B cell (primary cell): ENCODE measurements around the gene GPER1. TPM values are rescaled to one million over a fixed set of nuclear protein-coding genes. Genes with fewer than 3 reads are reported as not detected.

Source experiments
- ATAC-seq: fragments of 200-7000 bp; cut with Tn5 transposase; one replicate; pipeline ENCODE4 v1.10.0; 2021; ENCODE audit warnings: low read depth, mild to moderate bottlenecking, moderate number of reproducible peaks, moderate library complexity
- CTCF ChIA-PET: fragments of 350-600 bp; sonication (Branson Sonifier 250); formaldehyde crosslinking; loops from one replicate; lab custom pipeline; 2021; ENCODE audit warnings: antibody characterized with exemption, inconsistent platforms; lab: Charles Lee
- POLR2A ChIA-PET: fragments of 350-600 bp; sonication (Branson Sonifier 250); formaldehyde crosslinking; loops from one replicate; lab custom pipeline; 2021; ENCODE audit warnings: antibody characterized with exemption; lab: Charles Lee
- DNase-seq: peaks from one replicate; pipeline ENCODE4 v3.0.0; 2013
- H2AFZ ChIP-seq: 2 replicates; pipeline ENCODE4 v1.6.1; 2012; ENCODE audit warnings: mild to moderate bottlenecking, low read depth, low read length; ENCODE audit not compliant: insufficient read depth, poor library complexity, severe bottlenecking
- H3K27ac ChIP-seq, 2 donors: 1 replicate in 1 of 2; 2 replicates in 1 of 2; pipeline ENCODE4 v1.5.1; 2012 to 2013; ENCODE audit warnings: low read length in 2 of 2, mild to moderate bottlenecking in 2 of 2, moderate library complexity in 1 of 2
- H3K27me3 ChIP-seq, 4 experiments: fragments of 200-600 bp in 1 of 4; sonication (generic) in 1 of 4; replicated peaks in 1 of 4; 1 replicate in 2 of 4; 2 replicates in 2 of 4; pipeline versions ENCODE4 v1.6.1 to v1.7.0; 2013 to 2016; ENCODE audit warnings: low read length in 3 of 4, mild to moderate bottlenecking in 2 of 4, mixed read lengths in 1 of 4, moderate library complexity in 1 of 4; ENCODE audit not compliant: insufficient read depth in 4 of 4, control insufficient read depth in 3 of 4; ENCODE audit errors: control extremely low read depth in 1 of 4
- H3K36me3 ChIP-seq, 2 experiments: replicated peaks in 1 of 2; 1 replicate in 1 of 2; 2 replicates in 1 of 2; pipeline versions ENCODE4 v1.6.1 to v1.7.1; 2013; ENCODE audit warnings: low read length in 1 of 2; ENCODE audit not compliant: insufficient read depth in 2 of 2, control insufficient read depth in 1 of 2; ENCODE audit errors: control extremely low read depth in 1 of 2, extremely low read depth in 1 of 2
- H3K4me1 ChIP-seq, 2 donors: fragments of 200-600 bp in 1 of 2; sonication (generic) in 1 of 2; 1 replicate in 1 of 2; 2 replicates in 1 of 2; pipeline versions ENCODE4 v1.5.1 to v1.6.1; 2013 to 2017; ENCODE audit warnings: low read length in 2 of 2; ENCODE audit not compliant: control insufficient read depth in 2 of 2, insufficient read depth in 2 of 2
- H3K4me2 ChIP-seq: replicated peaks from 2 replicates; pipeline ENCODE3; 2012; ENCODE audit warnings: mild to moderate bottlenecking, low read depth, low read length; ENCODE audit not compliant: poor library complexity, severe bottlenecking
- H3K4me3 ChIP-seq, 5 experiments: fragments of 200-600 bp in 1 of 5; sonication (generic) in 1 of 5; 1 replicate in 3 of 5; 2 replicates in 2 of 5; pipeline versions ENCODE4 v1.5.1 to v1.7.0; 2011 to 2016; ENCODE audit warnings: low read length in 4 of 5, mild to moderate bottlenecking in 4 of 5, low read depth in 2 of 5, control low read depth in 1 of 5, moderate library complexity in 1 of 5; ENCODE audit not compliant: insufficient read depth in 1 of 5; ENCODE audit errors: control extremely low read depth in 1 of 5, extremely low read depth in 1 of 5
- H3K79me2 ChIP-seq: fragments of 200-600 bp; sonication (generic); one replicate; pipeline ENCODE4 v1.6.0; 2016; ENCODE audit warnings: low read length; ENCODE audit not compliant: control insufficient read depth, insufficient read depth
- H3K9ac ChIP-seq: fragments of 200-600 bp; sonication (generic); 2 replicates; pipeline ENCODE4 v1.6.1; 2017; ENCODE audit warnings: mild to moderate bottlenecking, low read length, moderate library complexity
- H3K9me3 ChIP-seq, 3 donors: one replicate each; pipeline versions ENCODE4 v1.6.1 to v1.7.1; 2013; ENCODE audit warnings: low read length in 2 of 3; ENCODE audit not compliant: control insufficient read depth in 2 of 3, insufficient read depth in 1 of 3; ENCODE audit errors: control extremely low read depth in 1 of 3
- H4K20me1 ChIP-seq: 2 replicates; pipeline ENCODE4 v1.6.0; 2012; ENCODE audit warnings: mild to moderate bottlenecking, low read length; ENCODE audit not compliant: insufficient read depth, control insufficient read depth, poor library complexity, severe bottlenecking
- H3K27ac Mint-ChIP-seq: one replicate; pipeline ENCODE4 v1.8.0; 2021; ENCODE audit warnings: mixed read lengths
- H3K27me3 Mint-ChIP-seq: one replicate; pipeline ENCODE4 v1.8.0; 2021; ENCODE audit warnings: mixed read lengths
- H3K4me1 Mint-ChIP-seq: one replicate; pipeline ENCODE4 v1.8.0; 2021; ENCODE audit warnings: mixed read lengths
- H3K4me3 Mint-ChIP-seq: one replicate; pipeline ENCODE4 v1.8.0; 2021; ENCODE audit warnings: mixed read lengths
- H3K9me3 Mint-ChIP-seq: one replicate; pipeline ENCODE4 v1.8.0; 2022; ENCODE audit warnings: mixed read lengths; ENCODE audit not compliant: insufficient read depth
- EZH2 ChIP-seq: IDR thresholded peaks from 2 replicates; pipeline ENCODE4 v1.6.1; 2012; ENCODE audit warnings: borderline replicate concordance, low read depth, mild to moderate bottlenecking, moderate library complexity, low read length; ENCODE audit not compliant: insufficient read depth, poor library complexity, severe bottlenecking
- WGBS: methylation state at CpG from one replicate; pipeline ENCODE4 v1.1.5; 2013; ENCODE audit warnings: missing lambda C conversion rate; ENCODE audit not compliant: insufficient coverage; 5-methylcytosine and 5-hydroxymethylcytosine counted together
- intact Hi-C: fragments of 100-400 bp; cut with micrococcal nuclease; formaldehyde crosslinking; loops from one replicate; pipeline ENCODE4 v1.10.0; 2022
- polyA plus RNA-seq: library from polyadenylated mRNA; depleted of rRNA; stranded (reverse); fragments of >200 nt; gene quantifications from 2 replicates; pipeline ENCODE4 v1.2.3, GENCODE V29; 2012
- total RNA-seq, 2 donors: library from RNA; stranded (reverse); fragments of 120-200 nt in 1 of 2; gene quantifications; 1 replicate in 1 of 2; 2 replicates in 1 of 2; pipeline versions ENCODE4 v1.2.3 to v1.2.4, GENCODE V29; 2013 to 2022
- TF ChIP-seq, protein P1 (sequence below): fragments of 200-600 bp; IDR thresholded peaks from one replicate; pipeline ENCODE4 v1.8.0; 2022; ENCODE audit warnings: antibody characterized with exemption, mild to moderate bottlenecking

Gene GPER1
- total and polyA plus RNA-seq, 2 donors (not counting 1 experiment from before 2014, with no cell fraction given), result 3.2 to 21.3 TPM

DNA sequence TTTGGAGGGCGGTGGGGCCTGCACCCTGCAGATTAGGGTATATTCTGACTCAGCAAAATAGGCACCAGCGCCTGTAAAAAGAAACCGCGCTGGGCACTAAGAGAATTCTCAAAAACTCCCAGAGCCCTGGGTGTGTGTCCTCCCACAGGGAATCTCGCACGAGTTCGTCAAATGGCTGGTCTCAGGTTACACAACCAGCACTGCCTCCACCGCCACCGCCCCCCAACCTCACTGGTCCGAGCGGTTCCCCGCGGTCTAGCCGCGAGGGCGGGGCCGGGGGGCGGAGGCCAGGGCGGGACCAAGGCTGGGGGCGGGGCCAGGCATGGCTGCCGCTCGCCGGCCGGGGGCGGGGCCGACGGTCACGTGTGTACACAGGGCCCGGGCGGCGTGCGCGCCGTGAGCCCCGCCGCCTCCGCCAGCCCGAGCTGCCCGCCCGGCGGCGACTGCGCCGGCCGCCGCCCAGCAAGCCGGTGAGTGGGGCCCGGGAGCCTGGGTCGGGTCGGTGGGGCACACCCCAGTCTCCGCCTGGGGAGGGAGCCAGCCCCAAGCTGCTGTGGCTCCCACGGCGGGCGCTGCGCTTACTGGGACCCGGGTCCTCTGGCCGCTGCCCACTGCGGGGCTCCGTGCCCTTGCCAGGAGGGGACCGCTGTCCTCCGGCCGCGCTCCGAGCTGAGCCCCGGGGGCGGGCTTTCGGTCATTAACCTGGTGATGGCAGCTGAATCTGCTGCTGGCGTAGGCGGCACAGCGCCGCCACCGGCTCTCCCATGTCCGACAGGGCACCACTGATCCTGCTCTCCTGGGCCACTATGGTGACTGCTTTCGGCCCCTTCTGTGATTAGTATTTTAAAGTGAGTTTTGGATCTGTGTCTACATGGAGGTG is 43.5 kb upstream of the GPER1 start, which contains the start of gene GPR146:
Gene GPR146, plus strand, starts transcription at position 358 of the 880 bp plus-strand sequence. CDS start 12,970 bp downstream, outside the sequence.
- ChIA-PET POLR2A (interaction anchor here (0.8 to 2.4 kb wide), 7 partner anchors 14 to 51 kb away, joined by 3 to 15 read pairs (median 6); no protein-coding TSS in a partner anchor), CTCF (interaction anchor here (1.0 to 5.1 kb wide), 14 partner anchors 10 to 133 kb away, joined by 3 to 36 read pairs (median 5); no protein-coding TSS in a partner anchor)
- peaks cover 17 to 20% of the 10 kb centered on the region in 2 donors for H3K4me1 ChIP-seq
- Mint-ChIP-seq H3K9me3 (no peaks in the 10 kb centered on the region), H3K4me3 (peak within 1 kb of the TSS; percentile 96), H3K4me1 (peaks cover 28% of the 10 kb centered on the region), H3K27ac (peak within 1 kb of the TSS; percentile 75), H3K27me3 (peaks cover 3% of the 10 kb centered on the region)
- ATAC-seq, result peak; percentile 95
- H3K36me3 ChIP-seq, result no peaks in the 10 kb centered on the region
- no peaks in the 10 kb centered on the region for H3K9me3 ChIP-seq
- H4K20me1 ChIP-seq, result peaks cover 21% of the 10 kb centered on the region
- H3K4me3 ChIP-seq, result peak within 1 kb of the TSS; percentile 11 to 75 (median 63)
- under 1% methylated on average over 71 of the region's 74 CpGs for WGBS
- peak; percentile 91 for DNase-seq
- H3K27me3 ChIP-seq, result peaks cover 0 to 5% (median 1%) of the 10 kb centered on the region in 4 experiments
- peak within 1 kb of the TSS; percentile 84 for H2AFZ ChIP-seq
- intact Hi-C loops, result loop anchor here (1.0 kb wide), 5 partner anchors 20 to 51 kb away; no protein-coding TSS in a partner anchor
- H3K79me2 ChIP-seq, result peaks cover 20% of the 10 kb centered on the region
- no peak for TF ChIP-seq EZH2
- TF ChIP-seq, protein P1, sequence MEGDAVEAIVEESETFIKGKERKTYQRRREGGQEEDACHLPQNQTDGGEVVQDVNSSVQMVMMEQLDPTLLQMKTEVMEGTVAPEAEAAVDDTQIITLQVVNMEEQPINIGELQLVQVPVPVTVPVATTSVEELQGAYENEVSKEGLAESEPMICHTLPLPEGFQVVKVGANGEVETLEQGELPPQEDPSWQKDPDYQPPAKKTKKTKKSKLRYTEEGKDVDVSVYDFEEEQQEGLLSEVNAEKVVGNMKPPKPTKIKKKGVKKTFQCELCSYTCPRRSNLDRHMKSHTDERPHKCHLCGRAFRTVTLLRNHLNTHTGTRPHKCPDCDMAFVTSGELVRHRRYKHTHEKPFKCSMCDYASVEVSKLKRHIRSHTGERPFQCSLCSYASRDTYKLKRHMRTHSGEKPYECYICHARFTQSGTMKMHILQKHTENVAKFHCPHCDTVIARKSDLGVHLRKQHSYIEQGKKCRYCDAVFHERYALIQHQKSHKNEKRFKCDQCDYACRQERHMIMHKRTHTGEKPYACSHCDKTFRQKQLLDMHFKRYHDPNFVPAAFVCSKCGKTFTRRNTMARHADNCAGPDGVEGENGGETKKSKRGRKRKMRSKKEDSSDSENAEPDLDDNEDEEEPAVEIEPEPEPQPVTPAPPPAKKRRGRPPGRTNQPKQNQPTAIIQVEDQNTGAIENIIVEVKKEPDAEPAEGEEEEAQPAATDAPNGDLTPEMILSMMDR, result peak; percentile 80
- H3K4me2 ChIP-seq, result peak within 1 kb of the TSS; percentile 100
- H3K9ac ChIP-seq, result peak within 1 kb of the TSS; percentile 74
- peak within 1 kb of the TSS in 1 of 2 donors; percentile 69 for H3K27ac ChIP-seq
